Measurements from ENCODE around the gene RAB3IL1.

DNA sequence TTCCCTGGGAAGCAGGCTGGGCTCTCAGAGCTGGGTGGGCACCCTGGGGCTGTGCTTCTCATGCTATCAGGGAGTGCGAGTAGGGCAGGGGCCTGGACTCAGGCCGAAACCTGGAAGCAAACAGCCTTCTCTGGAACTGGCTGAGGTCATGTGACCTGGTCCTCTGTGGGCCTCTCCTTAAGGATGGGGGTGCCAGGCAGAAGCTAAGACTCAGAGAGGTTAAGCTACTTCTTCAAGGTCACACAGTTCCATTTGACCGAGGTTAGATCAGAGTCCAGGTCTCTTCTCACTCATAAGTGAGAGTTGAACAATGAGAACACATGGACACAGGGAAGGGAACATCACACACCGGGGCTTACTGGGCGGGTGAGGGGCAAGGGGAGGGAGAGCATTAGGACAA, 33.4 kb downstream of the RAB3IL1 start:
- TF ChIP-seq DPF2 (IDR thresholded peaks at IDR 0.05) (no peak), CTCF (IDR thresholded peaks at IDR 0.05 in 2 of 3, conservative IDR thresholded peaks at IDR 0.05 in 1 of 3; ENCODE audit: insufficient read depth in 2 of 3, low read depth in 1 of 3, low read length in 3 of 3) (no peak), NRF1 (conservative IDR thresholded peaks at IDR 0.05 in 1 of 2, IDR thresholded peaks at IDR 0.05 in 1 of 2) (no peak), SP1 (CRISPR knock-in tag; IDR thresholded peaks at IDR 0.05) (no peak), REST (IDR thresholded peaks at IDR 0.05; ENCODE audit: borderline replicate concordance) (no peak), REST (CRISPR knock-in tag; IDR thresholded peaks at IDR 0.05; ENCODE audit: low read depth) (no peak), HDAC6 (IDR thresholded peaks at IDR 0.05; ENCODE audit: low read depth, low read length) (no peak), ZNF174 (CRISPR knock-in tag; IDR thresholded peaks at IDR 0.05) (no peak), POLR2AphosphoS5 (IDR thresholded peaks at IDR 0.05; ENCODE audit: control insufficient read depth, insufficient read depth, low read depth, low read length) (no peak)
- TF ChIP-seq, protein P1, sequence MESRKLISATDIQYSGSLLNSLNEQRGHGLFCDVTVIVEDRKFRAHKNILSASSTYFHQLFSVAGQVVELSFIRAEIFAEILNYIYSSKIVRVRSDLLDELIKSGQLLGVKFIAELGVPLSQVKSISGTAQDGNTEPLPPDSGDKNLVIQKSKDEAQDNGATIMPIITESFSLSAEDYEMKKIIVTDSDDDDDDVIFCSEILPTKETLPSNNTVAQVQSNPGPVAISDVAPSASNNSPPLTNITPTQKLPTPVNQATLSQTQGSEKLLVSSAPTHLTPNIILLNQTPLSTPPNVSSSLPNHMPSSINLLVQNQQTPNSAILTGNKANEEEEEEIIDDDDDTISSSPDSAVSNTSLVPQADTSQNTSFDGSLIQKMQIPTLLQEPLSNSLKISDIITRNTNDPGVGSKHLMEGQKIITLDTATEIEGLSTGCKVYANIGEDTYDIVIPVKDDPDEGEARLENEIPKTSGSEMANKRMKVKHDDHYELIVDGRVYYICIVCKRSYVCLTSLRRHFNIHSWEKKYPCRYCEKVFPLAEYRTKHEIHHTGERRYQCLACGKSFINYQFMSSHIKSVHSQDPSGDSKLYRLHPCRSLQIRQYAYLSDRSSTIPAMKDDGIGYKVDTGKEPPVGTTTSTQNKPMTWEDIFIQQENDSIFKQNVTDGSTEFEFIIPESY (CRISPR knock-in tag; IDR thresholded peaks at IDR 0.05) = no peak
- TF ChIP-seq, protein P2, sequence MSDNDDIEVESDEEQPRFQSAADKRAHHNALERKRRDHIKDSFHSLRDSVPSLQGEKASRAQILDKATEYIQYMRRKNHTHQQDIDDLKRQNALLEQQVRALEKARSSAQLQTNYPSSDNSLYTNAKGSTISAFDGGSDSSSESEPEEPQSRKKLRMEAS (CRISPR knock-in tag; IDR thresholded peaks at IDR 0.05) = no peak

All from K562 (cell line).